Measurements from ENCODE around the gene BOD1. TPM values are rescaled to one million over a fixed set of nuclear protein-coding genes. Genes with fewer than 3 reads are reported as not detected.

BOD1 gene
- total RNA-seq, 4 donors from 2014 or later, result 43.9 to 58.3 (median 48.3) TPM

GRCh38 chr5:173662581-173663351 lies 46.3 kb upstream of the BOD1 start:
- TF ChIP-seq POLR2A (IDR thresholded peaks at IDR 0.05; ENCODE audit: low read depth) (no peak), POLR2AphosphoS5 (IDR thresholded peaks at IDR 0.05) (no peak)
- Histone ChIP-seq H3K27me3 (peaks cover 0 to 10% (median 0%) of the 10 kb centered on the region in 4 donors), H3K4me3 (no peak overlapping the region), H3K9me3 (peaks cover 0 to 4% (median 2%) of the 10 kb centered on the region in 4 donors), H3K4me1 (no peaks in the 10 kb centered on the region), H3K36me3 (no peaks in the 10 kb centered on the region), H3K27ac (replicated peaks in 1 of 4) (no peak overlapping the region)
- intact Hi-C loops (cut with DNase I), result no loop called here
- 84% methylated on average over 12 of the region's 12 CpGs for WGBS
- DNase-seq (ENCODE audit: extremely low spot score), result no peak

GRCh38 chr5:173660481-173661280 lies 44.2 kb upstream of the BOD1 start:
- no peak overlapping the region for H3K4me3 ChIP-seq
- no peak for DNase-seq (ENCODE audit: extremely low spot score)
- H3K4me1 ChIP-seq, result no peaks in the 10 kb centered on the region
- intact Hi-C loops (cut with DNase I), result no loop called here
- no peak for TF ChIP-seq POLR2AphosphoS5 (IDR thresholded peaks at IDR 0.05)
- H3K27ac ChIP-seq (replicated peaks in 1 of 4), result no peak overlapping the region
- no peaks in the 10 kb centered on the region for H3K27me3 ChIP-seq
- WGBS, result 88% methylated on average over 14 of the region's 14 CpGs
- peaks cover 0 to 4% (median 2%) of the 10 kb centered on the region in 4 donors for H3K9me3 ChIP-seq
- no peaks in the 10 kb centered on the region for H3K36me3 ChIP-seq

- H3K9me3 ChIP-seq, result peaks cover 0 to 4% (median 2%) of the 10 kb centered on the region in 4 donors
- no peaks in the 10 kb centered on the region for H3K27me3 ChIP-seq
- TF ChIP-seq POLR2A (IDR thresholded peaks at IDR 0.05; ENCODE audit: low read depth), result no peak
- no peak for TF ChIP-seq POLR2AphosphoS5 (IDR thresholded peaks at IDR 0.05)
- TF ChIP-seq EP300 (IDR thresholded peaks at IDR 0.05), result no peak
- TF ChIP-seq CTCF (IDR thresholded peaks at IDR 0.05), result no peak
- H3K36me3 ChIP-seq, result no peaks in the 10 kb centered on the region
- no peaks in the 10 kb centered on the region for H3K4me1 ChIP-seq
- no peak overlapping the region for H3K4me3 ChIP-seq
- no peak overlapping the region for H3K27ac ChIP-seq (replicated peaks in 1 of 4)
- 91% methylated on average over 6 of the region's 6 CpGs for WGBS
- DNase-seq (ENCODE audit: extremely low spot score), result no peak
- intact Hi-C loops (cut with DNase I), result no loop called here
Measured at GRCh38 chr5:173659423-173659822, 43.0 kb upstream of the BOD1 start.

GRCh38 chr5:173657741-173658356 lies 41.4 kb upstream of the BOD1 start:
- H3K27ac ChIP-seq (replicated peaks in 1 of 4), result no peak overlapping the region
- H3K4me3 ChIP-seq, result no peak overlapping the region
- intact Hi-C loops (cut with DNase I), result no loop called here
- DNase-seq (ENCODE audit: extremely low spot score), result no peak
- H3K36me3 ChIP-seq, result no peaks in the 10 kb centered on the region
- H3K9me3 ChIP-seq, result peaks cover 0 to 12% (median 5%) of the 10 kb centered on the region in 4 donors
- H3K4me1 ChIP-seq, result no peaks in the 10 kb centered on the region
- WGBS, result 86% methylated on average over 14 of the region's 14 CpGs
- peaks cover 0 to 3% (median 0%) of the 10 kb centered on the region in 4 donors for H3K27me3 ChIP-seq
- TF ChIP-seq POLR2AphosphoS5 (IDR thresholded peaks at IDR 0.05), result no peak
- TF ChIP-seq CTCF (IDR thresholded peaks at IDR 0.05), result no peak
- no peak for TF ChIP-seq EP300 (IDR thresholded peaks at IDR 0.05)
- no peak for TF ChIP-seq POLR2A (IDR thresholded peaks at IDR 0.05; ENCODE audit: low read depth)

- 84% methylated on average over 3 of the region's 3 CpGs for WGBS
- H3K4me3 ChIP-seq, result no peak overlapping the region
- no peaks in the 10 kb centered on the region for H3K4me1 ChIP-seq
- intact Hi-C loops (cut with DNase I), result no loop called here
- H3K27ac ChIP-seq (replicated peaks in 1 of 4), result no peak overlapping the region
- DNase-seq (ENCODE audit: extremely low spot score), result no peak
- no peak for TF ChIP-seq CTCF (IDR thresholded peaks at IDR 0.05)
- TF ChIP-seq POLR2AphosphoS5 (IDR thresholded peaks at IDR 0.05), result no peak
- no peak for TF ChIP-seq POLR2A (IDR thresholded peaks at IDR 0.05; ENCODE audit: low read depth)
- no peak for TF ChIP-seq EP300 (IDR thresholded peaks at IDR 0.05)
- no peaks in the 10 kb centered on the region for H3K36me3 ChIP-seq
- peaks cover 0 to 3% (median 0%) of the 10 kb centered on the region in 4 donors for H3K27me3 ChIP-seq
- peaks cover 0 to 18% (median 16%) of the 10 kb centered on the region in 4 donors for H3K9me3 ChIP-seq
Measured at GRCh38 chr5:173655196-173655797, 38.8 kb upstream of the BOD1 start.
